ENCODE data around the gene GPR152. TPM values are rescaled to one million over a fixed set of nuclear protein-coding genes. Genes with fewer than 3 reads are reported as not detected.

Gene GPR152
- total and polyA plus RNA-seq, 2 of the 8 experiments (the other 6 are each of a cell fraction or from before 2014, with no cell fraction given): not detected

DNA sequence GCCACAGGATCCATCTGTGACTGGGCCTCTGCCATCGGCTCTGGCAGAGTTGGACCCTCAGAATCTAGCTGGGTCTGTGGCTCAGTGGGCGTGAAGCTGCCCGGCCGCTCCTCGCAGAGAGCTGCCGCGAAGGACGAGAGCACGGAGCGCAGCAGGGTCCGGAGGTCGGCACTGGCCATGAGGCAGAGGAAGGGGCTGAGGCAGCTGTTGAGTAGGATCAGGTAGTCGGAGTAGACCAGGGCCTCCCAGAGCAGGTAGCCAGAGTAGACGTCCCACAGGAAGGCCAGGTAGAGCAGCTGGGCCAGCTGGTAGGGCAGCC lies 912 bp downstream of the GPR152 start:
- no peak overlapping the region for H2AFZ ChIP-seq (ENCODE audit: low read length)
- no peaks in the 10 kb centered on the region for H4K20me1 ChIP-seq (replicated peaks in 1 of 2; ENCODE audit: control insufficient read depth in 1 of 2, insufficient read depth in 2 of 2, low read length in 2 of 2)
- no peak overlapping the region for H3K23ac ChIP-seq (ENCODE audit: insufficient read length)
- no peak overlapping the region for H3K9ac ChIP-seq (replicated peaks in 1 of 4; ENCODE audit: extremely low read depth in 1 of 4, low read depth in 3 of 4, low read length in 3 of 4)
- no peaks in the 10 kb centered on the region for H3K79me2 ChIP-seq (ENCODE audit: control insufficient read depth in 1 of 2, insufficient read depth in 2 of 2, low read length in 2 of 2)
- H2BK15ac ChIP-seq (ENCODE audit: low read length): 0 out of 2 replicates have a peak overlapping the region, but pooled peaks have one; percentile 46
- no peak overlapping the region for H3K4ac ChIP-seq (replicated peaks; ENCODE audit: insufficient read length, low read depth, low read length)
- no peaks in the 10 kb centered on the region for H3K23me2 ChIP-seq (ENCODE audit: low read depth, low read length)
- H3K36me3 ChIP-seq (ENCODE audit: control insufficient read depth in 2 of 4, insufficient read depth in 4 of 4, low read length in 3 of 4): no peaks in the 10 kb centered on the region
- H2BK5ac ChIP-seq (ENCODE audit: low read depth, low read length): no peak overlapping the region
- H2AK5ac ChIP-seq (ENCODE audit: low read depth, low read length): no peak overlapping the region
- FAIRE-seq (no peak), DNase-seq (ENCODE audit: low read depth in 1 of 2, low spot score in 2 of 2) (no peak)
- no peak overlapping the region for H4K5ac ChIP-seq (ENCODE audit: insufficient read length, low read depth, low read length)
- H3K56ac ChIP-seq (replicated peaks; ENCODE audit: insufficient read length, low read depth, low read length): no peak overlapping the region
- 87% methylated on average over 14 of the region's 14 CpGs; no CpG with 5 or more reads in 1 of the 2 experiments for WGBS, 2 experiments (ENCODE audit: extremely low coverage in 1 of 2, insufficient coverage in 1 of 2, insufficient read length in 1 of 2, insufficient replicate concordance in 2 of 2, low coverage in 1 of 2, low lambda C conversion rate in 2 of 2, missing lambda C conversion rate in 1 of 2)
- H3K79me1 ChIP-seq (ENCODE audit: low read depth, low read length): no peaks in the 10 kb centered on the region
- H3K14ac ChIP-seq (ENCODE audit: insufficient read length): no peak overlapping the region
- no peaks in the 10 kb centered on the region for H3K4me1 ChIP-seq (replicated peaks in 1 of 4; ENCODE audit: control insufficient read depth in 3 of 4, insufficient read depth in 4 of 4, low read length in 3 of 4)
- H3K4me3 ChIP-seq (ENCODE audit: extremely low read depth in 1 of 4, insufficient read depth in 2 of 4, low read depth in 3 of 4, low read length in 4 of 4): no peak overlapping the region
- H3K18ac ChIP-seq (ENCODE audit: extremely low read depth, low read length): no peak overlapping the region
- no peak overlapping the region for H3K4me2 ChIP-seq (ENCODE audit: insufficient read depth in 1 of 2, low read depth in 2 of 2, low read length in 2 of 2)
- ChIA-PET CTCF (ENCODE audit: partially characterized antibody) (interaction anchor here (1.0 to 2.1 kb wide), 6 partner anchors 9 to 50 kb away, joined by 3 to 8 read pairs (median 4); partner anchors contain the start of gene PPP1CA), POLR2A (ENCODE audit: partially characterized antibody) (interaction anchor here (1.4 to 2.2 kb wide), 6 partner anchors 9 to 24 kb away, joined by 3 to 15 read pairs (median 8); partner anchors contain the start of genes CORO1B, PTPRCAP and RPS6KB2)
- no peak overlapping the region for H2BK12ac ChIP-seq (ENCODE audit: low read depth, low read length)
- no peak overlapping the region for H4K8ac ChIP-seq (ENCODE audit: extremely low read depth, insufficient read depth, low read length)
- no peak overlapping the region for H2BK20ac ChIP-seq (ENCODE audit: low read length)
- no peaks in the 10 kb centered on the region for H3K9me3 ChIP-seq (ENCODE audit: insufficient read depth in 2 of 2, low read depth in 1 of 2, low read length in 1 of 2)
- no peak overlapping the region for H3K27ac ChIP-seq (ENCODE audit: low read depth, low read length)
- no peaks in the 10 kb centered on the region for H3K27me3 ChIP-seq (replicated peaks in 1 of 4; ENCODE audit: control insufficient read depth in 3 of 4, extremely low read depth in 1 of 4, insufficient read depth in 3 of 4, low read length in 3 of 4)
- no peak overlapping the region for H4K91ac ChIP-seq (replicated peaks; ENCODE audit: insufficient read length, low read length)
- no peak for TF ChIP-seq TEAD4 (IDR thresholded peaks at IDR 0.05; ENCODE audit: low read depth, low read length)
- TF ChIP-seq SUZ12 (IDR thresholded peaks at IDR 0.05; ENCODE audit: low read length): no peak
- TF ChIP-seq, protein P1, sequence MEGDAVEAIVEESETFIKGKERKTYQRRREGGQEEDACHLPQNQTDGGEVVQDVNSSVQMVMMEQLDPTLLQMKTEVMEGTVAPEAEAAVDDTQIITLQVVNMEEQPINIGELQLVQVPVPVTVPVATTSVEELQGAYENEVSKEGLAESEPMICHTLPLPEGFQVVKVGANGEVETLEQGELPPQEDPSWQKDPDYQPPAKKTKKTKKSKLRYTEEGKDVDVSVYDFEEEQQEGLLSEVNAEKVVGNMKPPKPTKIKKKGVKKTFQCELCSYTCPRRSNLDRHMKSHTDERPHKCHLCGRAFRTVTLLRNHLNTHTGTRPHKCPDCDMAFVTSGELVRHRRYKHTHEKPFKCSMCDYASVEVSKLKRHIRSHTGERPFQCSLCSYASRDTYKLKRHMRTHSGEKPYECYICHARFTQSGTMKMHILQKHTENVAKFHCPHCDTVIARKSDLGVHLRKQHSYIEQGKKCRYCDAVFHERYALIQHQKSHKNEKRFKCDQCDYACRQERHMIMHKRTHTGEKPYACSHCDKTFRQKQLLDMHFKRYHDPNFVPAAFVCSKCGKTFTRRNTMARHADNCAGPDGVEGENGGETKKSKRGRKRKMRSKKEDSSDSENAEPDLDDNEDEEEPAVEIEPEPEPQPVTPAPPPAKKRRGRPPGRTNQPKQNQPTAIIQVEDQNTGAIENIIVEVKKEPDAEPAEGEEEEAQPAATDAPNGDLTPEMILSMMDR (IDR thresholded peaks at IDR 0.05; ENCODE audit: control extremely low read depth in 1 of 3, insufficient read depth in 1 of 3, low read depth in 1 of 3, low read length in 3 of 3): no peak
- no peak for TF ChIP-seq EP300 (IDR thresholded peaks at IDR 0.05; ENCODE audit: borderline replicate concordance in 1 of 2, low read depth in 2 of 2, low read length in 2 of 2)
- TF ChIP-seq JUN (IDR thresholded peaks at IDR 0.05; ENCODE audit: low read depth, low read length): no peak
- no peak for TF ChIP-seq TAF1 (IDR thresholded peaks at IDR 0.05; ENCODE audit: low read depth, low read length)
- no peak overlapping the region for H2BK120ac ChIP-seq (replicated peaks; ENCODE audit: low read depth, low read length)

All from H1 (cell line).